ENCODE data around the gene MYO1D.

Gene MYO1D

GRCh38 chr17:32590974-32591373 is 285.9 kb downstream of the MYO1D start:
- no peak overlapping the region for H3K4me3 ChIP-seq (ENCODE audit: low read depth, low read length)
- ChIA-PET CTCF (no interaction called here), POLR2A (no interaction called here)
- no peak for TF ChIP-seq CTCF (IDR thresholded peaks at IDR 0.05; ENCODE audit: insufficient read depth, low read length, missing control alignments)
- DNase-seq (ENCODE audit: low read depth, low spot score): no peak

GRCh38 chr17:32588982-32589381 is 287.9 kb downstream of the MYO1D start:
- no peak overlapping the region for H3K4me3 ChIP-seq (ENCODE audit: low read depth, low read length)
- no peak for TF ChIP-seq CTCF (IDR thresholded peaks at IDR 0.05; ENCODE audit: insufficient read depth, low read length, missing control alignments)
- POLR2A ChIA-PET: no interaction called here
- CTCF ChIA-PET: no interaction called here
- no peak for DNase-seq (ENCODE audit: low read depth, low spot score)

- no peak for DNase-seq (ENCODE audit: low read depth, low spot score)
- POLR2A ChIA-PET: no interaction called here
- TF ChIP-seq CTCF (IDR thresholded peaks at IDR 0.05; ENCODE audit: insufficient read depth, low read length, missing control alignments): no peak
- no peak overlapping the region for H3K4me3 ChIP-seq (ENCODE audit: low read depth, low read length)
- CTCF ChIA-PET: no interaction called here
These were observed 288.8 kb downstream of the MYO1D start for GRCh38 chr17:32588135-32588534.

GRCh38 chr17:32586666-32587065 is 290.3 kb downstream of the MYO1D start:
- CTCF ChIA-PET: no interaction called here
- no peak for TF ChIP-seq CTCF (IDR thresholded peaks at IDR 0.05; ENCODE audit: insufficient read depth, low read length, missing control alignments)
- POLR2A ChIA-PET: no interaction called here
- no peak overlapping the region for H3K4me3 ChIP-seq (ENCODE audit: low read depth, low read length)
- DNase-seq (ENCODE audit: low read depth, low spot score): no peak

GRCh38 chr17:32584792-32585191 is 292.1 kb downstream of the MYO1D start:
- TF ChIP-seq CTCF (IDR thresholded peaks at IDR 0.05; ENCODE audit: insufficient read depth, low read length, missing control alignments): no peak
- no peak for DNase-seq (ENCODE audit: low read depth, low spot score)
- CTCF ChIA-PET: no interaction called here
- POLR2A ChIA-PET: no interaction called here
- no peak overlapping the region for H3K4me3 ChIP-seq (ENCODE audit: low read depth, low read length)

- POLR2A ChIA-PET: no interaction called here
- no peak for DNase-seq (ENCODE audit: low read depth, low spot score)
- TF ChIP-seq CTCF (IDR thresholded peaks at IDR 0.05; ENCODE audit: insufficient read depth, low read length, missing control alignments): no peak
- CTCF ChIA-PET: no interaction called here
- H3K4me3 ChIP-seq (ENCODE audit: low read depth, low read length): no peak overlapping the region
These were observed 293.9 kb downstream of the MYO1D start for GRCh38 chr17:32583053-32583452.

Data from AG04449 (cell line).